T-helper 9 cell (primary cell): Measurements from ENCODE around the gene DGKZ.

Experiments
- DNase-seq: peaks from one replicate; pipeline ENCODE4 v3.0.0-alpha.2; 2020

DGKZ gene

DNA sequence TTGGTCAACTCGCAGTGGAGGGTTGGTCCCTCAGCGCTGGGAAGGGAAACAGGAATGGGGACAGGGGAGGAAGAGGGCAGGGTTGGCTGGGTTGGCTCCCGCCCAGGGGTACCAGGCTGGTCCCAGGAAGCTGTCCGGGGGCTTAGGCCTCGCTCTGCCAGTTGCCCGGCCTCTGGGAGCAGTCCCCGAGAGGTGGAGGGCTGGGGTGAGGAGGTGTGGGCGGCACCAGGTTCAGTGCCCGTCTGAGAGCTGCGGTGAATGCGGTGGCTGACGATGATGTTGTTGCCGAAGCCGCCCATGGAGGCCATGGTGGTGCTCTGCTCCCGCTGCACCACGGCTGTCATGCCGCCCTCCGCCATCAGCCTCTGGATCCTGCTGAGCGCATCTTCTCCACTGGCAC lies 50.3 kb downstream of the DGKZ start:
- no peak for DNase-seq

DNA sequence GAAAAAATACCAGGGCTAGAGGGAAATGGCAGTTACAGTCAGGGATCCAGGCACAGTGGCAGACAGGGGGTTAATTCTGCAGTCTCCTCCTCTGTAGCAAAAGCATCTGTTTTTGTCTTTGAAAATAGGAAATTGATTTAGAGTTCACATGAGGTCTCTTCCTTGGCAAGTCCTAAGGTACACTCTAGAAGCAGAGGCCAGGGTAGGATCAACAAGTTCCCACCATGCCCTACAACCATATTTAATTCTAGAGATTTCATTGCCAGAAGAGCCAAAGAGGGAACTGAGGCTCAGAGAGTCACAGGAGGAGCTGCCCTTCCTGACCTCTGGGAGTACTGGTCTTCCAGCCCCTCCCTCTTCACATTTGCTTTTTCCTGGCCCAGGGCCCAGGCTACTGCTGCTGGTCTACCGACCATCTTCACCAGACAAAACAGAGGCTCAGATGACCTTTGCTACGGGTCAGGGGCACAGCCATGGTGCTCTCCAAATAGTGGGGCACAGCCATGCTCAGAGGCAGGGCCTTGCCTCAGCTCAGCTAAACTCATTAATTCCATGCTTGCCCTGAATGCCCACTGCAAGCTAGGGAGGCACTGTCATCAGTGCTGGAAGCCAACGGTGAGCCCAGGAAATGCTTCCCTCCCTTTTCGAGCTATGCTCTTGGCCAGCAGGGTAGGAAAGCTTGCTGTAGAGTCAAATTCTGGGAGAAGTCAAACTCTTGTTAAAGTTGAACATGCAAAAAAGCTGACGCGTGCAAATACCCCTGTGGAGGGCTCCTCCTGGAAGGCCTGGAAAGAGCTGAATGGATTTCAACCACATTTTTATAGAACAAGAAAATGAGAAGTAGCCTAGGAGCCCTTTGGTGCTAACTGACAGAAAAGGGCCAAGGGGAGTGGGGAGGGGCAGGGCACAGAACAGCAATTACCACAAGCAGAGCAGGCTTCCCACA lies 56.0 kb downstream of the DGKZ start:
- DNase-seq = no peak

DNA sequence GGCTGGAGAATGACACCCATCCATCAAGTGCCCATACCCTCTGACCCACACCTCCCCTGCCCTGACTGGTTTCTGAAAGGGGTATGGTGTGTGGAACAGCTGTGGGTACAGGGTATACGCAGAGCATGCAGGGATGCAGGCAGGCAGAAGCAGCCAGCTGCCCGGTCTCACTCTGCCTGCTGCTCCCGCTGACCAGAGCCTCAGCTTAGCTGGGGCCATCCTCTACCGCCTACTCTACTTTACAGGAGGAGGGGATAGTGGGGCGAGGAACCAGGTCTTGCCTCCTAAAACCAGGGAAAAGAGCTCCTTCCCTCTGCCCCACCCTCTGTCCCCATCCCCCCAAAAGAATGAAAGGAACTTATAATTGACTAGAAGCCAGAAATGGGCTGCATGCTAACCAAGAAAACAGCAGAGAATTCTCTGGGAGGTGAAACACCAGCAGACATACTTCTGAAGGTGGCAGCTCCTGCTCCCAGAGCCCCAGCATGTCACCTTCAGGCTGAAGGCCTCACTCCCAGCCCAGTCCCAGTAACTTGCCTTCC lies 57.3 kb downstream of the DGKZ start:
- DNase-seq = no peak

DNA sequence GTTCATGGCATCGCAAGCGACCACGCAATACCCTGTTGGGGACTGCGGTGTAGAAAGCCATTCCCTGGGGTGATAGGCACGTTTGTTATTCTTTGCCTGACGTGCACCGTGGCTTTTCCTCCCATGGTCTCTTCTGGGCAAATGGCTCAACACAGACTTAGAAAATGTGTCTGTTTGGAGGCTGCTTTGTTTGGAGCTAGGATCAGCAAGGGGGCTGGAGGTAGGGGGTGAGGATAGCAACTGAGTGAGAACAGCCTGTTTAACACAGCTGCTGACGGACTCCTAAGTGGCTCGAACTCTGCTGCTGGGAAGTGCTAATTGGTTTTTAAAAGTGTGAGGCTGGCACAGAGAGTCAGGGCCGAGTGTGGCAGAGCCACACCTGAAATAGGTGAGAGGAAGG lies 60.4 kb downstream of the DGKZ start:
- DNase-seq = no peak

DNA sequence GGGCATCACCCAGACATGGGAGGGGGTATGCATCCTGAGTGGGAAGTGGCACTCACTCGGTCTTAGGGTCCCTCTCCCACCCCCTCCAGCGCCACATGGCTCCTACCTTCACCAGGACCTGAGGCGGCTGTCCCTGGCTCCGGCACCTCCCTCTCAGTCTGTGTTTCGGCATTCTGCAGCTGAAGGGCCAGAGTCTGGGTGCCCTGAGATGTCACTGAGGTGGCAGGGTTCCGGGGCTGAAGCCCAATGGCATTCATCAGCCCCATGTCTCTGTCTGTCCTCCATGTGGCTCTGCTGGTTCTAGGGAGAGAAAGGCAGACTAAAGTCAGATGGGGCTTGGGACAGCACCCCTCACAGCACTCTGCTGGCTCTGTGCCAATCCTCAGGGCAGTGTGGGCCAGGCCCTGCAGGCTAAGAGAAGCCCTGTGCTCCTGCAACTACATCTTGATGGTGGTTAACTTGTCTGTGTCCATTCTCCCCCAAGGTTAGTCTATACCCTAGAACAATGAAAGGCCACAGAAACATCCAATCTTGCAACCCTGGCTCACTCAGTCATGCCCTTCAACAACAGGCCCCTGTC lies 61.2 kb downstream of the DGKZ start:
- DNase-seq = no peak

DNA sequence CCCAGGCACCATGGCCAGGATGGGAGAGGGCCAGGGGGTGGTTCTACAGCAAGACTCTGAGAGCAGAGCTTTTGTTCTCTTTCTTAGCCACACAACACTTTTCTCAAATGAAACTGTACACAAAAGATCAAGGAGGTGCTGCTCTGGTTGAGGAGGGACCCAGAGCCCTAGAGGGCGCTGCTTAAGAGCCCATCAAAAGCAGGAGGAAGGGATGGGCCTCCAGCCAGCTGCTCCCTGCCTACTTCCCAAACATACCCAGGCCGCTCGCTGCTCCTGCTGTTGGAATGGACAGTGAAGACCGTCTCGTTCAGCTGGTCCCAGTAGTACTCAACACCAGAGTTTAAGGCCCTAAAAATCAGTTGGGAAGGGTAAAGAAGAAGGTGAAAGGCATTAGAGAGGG lies 62.8 kb downstream of the DGKZ start:
- DNase-seq = no peak

DNA sequence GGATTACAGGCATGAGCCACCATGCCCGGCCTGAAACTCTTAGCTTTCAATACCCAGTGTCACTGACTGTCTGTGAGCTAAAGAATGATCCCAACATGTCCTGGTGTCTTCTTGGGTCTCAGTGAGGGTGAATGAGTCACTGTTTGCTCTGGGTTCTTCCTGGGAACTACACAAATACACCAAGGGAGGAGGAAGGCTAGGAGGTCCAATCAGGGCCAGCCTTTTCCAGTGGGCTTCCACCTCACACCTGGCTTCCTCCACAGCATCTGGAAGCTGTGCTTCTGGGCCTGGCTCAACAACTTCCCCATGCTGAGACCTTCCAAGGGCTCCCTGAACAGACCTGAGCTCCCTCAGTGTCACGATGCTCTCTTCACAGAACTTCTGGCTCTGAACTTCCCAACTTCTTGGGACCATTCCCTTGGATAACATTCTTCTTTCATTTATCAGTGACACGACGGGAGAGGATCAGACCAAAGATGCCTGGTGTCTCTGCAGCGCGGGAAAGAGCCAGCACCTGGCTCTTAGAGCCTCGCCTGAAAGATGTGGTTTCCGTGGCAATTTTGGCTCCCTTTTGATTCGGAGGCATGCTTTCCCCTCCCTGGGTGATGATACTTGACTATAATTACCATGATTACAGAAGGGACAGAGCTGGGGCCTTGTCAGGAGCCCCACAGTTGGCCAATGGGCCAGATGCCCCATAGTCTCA lies 66.7 kb downstream of the DGKZ start:
- DNase-seq = no peak

DNA sequence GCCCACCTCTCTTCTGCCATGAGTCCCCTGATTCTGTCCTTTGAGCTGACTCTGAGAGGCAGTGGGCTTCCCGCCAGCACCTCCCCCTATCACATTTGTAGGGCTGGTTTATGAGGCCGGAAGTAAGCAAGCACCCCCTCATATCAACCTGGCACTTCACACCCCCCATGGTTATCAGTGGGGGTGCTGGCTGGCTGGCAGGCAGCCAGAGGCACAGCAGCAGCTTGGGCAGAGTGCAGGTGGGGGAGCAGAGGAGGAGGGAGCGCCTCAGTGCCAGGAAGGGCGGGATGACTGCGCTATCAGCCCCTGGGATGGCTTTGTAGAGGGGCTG lies 67.2 kb downstream of the DGKZ start:
- no peak for DNase-seq

DNA sequence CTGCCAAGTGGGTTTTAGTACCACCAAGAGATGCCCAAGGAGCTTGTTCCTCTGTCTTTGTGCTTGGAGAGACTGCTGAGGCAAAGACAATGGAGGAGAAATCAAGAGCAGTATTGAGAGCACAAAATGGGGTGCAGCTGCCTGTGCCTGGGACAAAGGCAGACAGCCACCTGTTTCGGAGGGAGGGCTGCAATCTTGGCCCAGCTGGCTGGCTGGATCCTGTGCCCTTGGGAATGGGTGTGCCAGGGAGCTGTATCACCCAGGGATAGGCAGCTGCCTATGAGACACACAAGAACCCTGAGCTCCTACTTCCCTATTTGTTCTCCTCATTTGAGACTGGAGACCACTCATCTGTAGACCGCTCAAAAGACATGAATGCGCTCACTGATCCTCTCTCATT lies 67.6 kb downstream of the DGKZ start:
- DNase-seq = no peak

DNA sequence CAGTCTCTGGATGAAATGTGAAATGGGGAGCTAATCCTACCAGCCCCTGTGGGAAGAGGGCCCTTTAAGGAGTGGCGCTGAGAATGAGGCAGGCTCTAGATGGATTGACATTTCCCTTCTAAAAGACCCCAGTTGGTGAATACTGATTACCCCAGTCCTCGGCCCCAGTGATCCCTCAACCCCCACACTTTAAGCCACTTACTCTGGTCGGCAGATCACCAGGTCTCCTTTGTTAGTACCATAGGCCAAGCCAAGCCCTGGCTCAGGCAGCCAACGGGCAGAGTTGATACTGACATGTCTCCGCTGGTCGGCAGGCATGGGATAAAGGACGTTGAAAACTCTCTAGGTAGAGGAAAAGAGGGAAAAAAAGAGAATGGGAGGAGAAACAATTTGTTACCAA lies 70.4 kb downstream of the DGKZ start:
- no peak for DNase-seq

DNA sequence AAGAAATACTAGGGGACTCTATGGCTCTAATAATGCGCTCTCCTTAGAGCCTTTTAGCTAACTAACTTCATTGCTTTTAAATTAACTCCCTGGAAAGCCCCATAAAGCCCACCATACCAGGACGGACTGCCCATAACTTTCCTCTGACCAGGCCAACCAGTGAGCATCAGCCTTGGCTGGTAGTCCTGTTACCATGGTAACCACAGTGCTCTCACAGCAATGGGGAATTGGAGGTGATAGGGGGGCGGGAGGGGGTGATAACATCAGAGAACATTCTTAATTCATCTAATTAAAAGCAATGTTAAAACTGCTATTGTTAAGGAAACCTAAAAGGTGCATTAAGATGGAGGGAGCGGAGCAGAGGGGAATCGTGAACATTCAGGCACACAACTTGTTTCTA lies 71.5 kb downstream of the DGKZ start:
- DNase-seq = no peak

DNA sequence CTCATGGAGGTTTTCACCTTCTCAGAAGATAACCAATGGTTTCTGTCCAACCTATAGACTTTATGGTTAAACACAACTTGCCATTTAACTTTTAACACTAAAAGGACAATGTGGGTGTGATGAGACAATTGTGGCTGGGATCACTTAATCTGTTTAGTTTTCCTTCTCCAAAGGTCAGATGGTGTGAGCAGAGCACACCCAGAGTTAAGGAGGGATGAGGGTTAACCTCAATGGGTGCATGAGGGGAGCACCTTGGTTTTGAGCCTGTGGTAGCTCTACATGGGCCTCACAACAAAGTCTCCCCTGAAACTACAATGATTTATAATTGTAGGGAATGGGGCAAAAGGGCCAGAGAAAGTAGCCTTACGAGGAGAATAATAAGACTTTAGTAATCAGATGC lies 73.2 kb downstream of the DGKZ start:
- no peak for DNase-seq

DNA sequence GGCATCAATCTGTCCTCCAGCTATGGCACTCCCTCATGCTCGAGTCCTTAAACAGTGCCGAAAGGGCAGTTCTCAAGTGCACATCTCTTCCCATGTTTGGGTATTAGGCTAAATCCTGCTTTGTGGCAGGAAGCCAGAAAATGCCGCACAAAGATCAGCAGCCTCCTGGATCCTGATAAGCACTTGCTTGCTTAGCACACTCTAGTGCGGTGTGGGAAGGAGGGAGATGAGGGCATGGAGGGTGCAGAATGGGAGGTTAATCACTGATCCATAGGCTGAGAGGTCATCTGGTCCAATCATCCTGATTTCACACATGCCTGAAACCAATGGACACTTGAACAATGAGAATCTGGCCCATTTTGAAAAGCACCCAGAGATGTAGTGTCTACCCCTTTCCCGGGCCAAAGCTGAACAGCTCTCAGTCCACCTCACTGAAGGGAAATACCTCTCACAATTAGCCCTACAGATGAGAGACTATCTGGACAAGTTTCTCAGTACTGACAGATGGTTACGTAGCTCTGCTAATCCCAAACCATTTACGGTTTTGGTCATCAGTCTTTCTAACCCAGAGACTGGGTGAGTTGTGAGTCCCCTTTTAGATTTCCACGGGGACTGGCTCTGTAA lies 74.1 kb downstream of the DGKZ start:
- DNase-seq = no peak

DNA sequence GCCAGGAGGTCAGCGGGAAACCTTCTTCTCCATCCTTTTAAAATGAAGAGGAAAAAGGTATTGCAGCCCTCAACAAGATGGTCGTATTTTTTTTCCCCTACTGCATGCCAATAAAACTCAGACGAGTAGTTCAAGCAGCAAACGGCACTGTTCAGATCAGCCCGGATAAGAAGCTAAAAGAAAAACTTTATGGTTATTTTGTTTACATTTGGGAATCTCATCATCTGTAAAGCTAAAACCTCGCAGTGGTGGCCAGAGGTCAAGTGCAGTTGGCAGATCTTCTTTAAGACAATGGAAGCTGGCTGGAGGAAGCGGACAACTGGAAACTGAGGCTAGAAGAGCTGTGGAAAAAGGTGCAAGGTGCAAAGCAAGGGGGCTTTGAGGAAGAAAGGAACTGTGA lies 75.3 kb downstream of the DGKZ start:
- no peak for DNase-seq

DNA sequence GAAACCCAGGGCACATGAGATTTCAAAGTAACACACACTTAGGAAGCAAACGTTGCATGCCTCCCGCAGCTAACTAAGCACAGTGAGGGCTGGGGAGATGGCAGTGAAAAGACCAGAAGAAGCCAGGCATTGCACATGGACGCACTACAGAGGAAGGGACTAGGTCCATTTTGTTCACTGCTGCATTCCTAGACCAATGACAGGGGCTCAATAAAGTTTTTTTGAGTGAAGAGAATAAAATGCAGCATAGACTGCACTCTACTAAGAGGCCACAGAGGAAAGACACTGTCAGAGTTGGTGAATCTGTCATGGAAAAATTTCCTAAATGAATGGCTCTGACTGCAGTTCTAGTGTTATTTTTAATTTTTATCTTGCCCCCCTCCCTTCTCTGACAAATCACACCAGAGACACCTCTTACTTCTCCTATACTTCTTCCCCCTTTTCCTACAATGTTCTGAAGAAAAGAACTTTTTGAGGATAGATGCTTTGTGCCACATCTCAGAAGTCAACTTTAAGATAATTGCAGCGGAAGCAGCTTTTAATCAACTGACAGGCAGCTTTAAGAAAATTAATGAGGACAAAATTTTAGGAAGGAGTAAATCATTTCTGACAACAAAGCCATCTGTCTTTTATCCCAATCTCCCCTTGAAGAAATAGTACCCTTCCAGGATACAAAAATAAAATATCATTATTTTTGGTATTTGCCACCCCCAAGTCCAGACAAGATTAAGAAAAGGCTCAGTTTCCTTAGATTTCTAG lies 79.1 kb downstream of the DGKZ start:
- no peak for DNase-seq

DNA sequence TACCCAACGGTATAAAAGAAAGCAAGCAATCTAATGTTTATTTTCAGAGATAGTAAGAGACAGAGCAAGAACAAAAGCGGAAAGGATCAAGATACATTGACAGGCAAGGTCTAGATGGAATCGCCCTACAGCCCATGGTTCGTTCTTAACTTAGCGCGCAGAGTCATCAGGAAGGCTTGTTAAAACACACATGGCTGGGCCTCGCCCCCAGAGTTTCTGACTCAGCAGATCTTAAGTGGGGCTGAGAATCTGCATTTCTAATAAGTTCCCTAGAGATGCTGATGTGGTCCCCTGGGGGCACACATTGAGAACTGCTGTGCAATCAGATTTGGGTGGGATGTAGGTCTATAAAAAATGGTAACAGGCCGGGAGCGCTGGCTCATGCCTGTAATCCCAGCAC lies 80.1 kb downstream of the DGKZ start:
- no peak for DNase-seq

DNA sequence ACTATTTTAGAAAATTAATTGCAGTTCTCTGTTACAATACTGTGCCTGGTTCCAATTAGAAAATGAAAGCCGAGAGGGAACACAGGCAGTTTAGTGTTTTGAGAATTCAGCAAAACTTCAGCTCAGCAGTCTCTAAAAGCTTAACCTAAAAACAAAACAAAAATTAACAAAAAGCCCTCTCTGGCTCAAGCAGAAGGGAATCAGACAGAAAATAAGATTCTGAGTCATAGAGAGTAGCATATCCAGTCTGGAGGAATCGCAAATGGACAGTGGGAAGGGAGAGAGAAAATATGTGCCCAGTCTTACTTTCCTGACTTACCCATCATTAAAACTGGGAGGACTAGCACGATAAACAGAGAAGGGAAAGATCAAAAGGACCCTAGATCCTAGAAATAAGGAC lies 82.5 kb downstream of the DGKZ start:
- DNase-seq = no peak
